B cell (primary cell): ENCODE measurements around the gene FZD2.

Experiments used
- EZH2 ChIP-seq: IDR thresholded peaks from 2 replicates; pipeline ENCODE4 v1.6.1; 2012; ENCODE audit warnings: borderline replicate concordance, low read depth, mild to moderate bottlenecking, moderate library complexity, low read length; ENCODE audit not compliant: insufficient read depth, poor library complexity, severe bottlenecking
- TF ChIP-seq, protein P1 (sequence below): fragments of 200-600 bp; IDR thresholded peaks from one replicate; pipeline ENCODE4 v1.8.0; 2022; ENCODE audit warnings: antibody characterized with exemption, mild to moderate bottlenecking

GRCh38 chr17:44523672-44523972, 33.7 kb upstream of the FZD2 start:
- TF ChIP-seq, protein P1, sequence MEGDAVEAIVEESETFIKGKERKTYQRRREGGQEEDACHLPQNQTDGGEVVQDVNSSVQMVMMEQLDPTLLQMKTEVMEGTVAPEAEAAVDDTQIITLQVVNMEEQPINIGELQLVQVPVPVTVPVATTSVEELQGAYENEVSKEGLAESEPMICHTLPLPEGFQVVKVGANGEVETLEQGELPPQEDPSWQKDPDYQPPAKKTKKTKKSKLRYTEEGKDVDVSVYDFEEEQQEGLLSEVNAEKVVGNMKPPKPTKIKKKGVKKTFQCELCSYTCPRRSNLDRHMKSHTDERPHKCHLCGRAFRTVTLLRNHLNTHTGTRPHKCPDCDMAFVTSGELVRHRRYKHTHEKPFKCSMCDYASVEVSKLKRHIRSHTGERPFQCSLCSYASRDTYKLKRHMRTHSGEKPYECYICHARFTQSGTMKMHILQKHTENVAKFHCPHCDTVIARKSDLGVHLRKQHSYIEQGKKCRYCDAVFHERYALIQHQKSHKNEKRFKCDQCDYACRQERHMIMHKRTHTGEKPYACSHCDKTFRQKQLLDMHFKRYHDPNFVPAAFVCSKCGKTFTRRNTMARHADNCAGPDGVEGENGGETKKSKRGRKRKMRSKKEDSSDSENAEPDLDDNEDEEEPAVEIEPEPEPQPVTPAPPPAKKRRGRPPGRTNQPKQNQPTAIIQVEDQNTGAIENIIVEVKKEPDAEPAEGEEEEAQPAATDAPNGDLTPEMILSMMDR = no peak
- no peak for TF ChIP-seq EZH2
